ENCODE data around the gene TBL1XR1.

TBL1XR1 gene

GRCh38 chr3:177106184-177106583 is 91.1 kb downstream of the TBL1XR1 start:
- no peak for DNase-seq

- no peak for DNase-seq
Measured at GRCh38 chr3:177105623-177106022, 91.7 kb downstream of the TBL1XR1 start.

GRCh38 chr3:177104299-177104992 is 92.8 kb downstream of the TBL1XR1 start:
- DNase-seq, result peak; percentile 63

GRCh38 chr3:177102553-177102952 is 94.7 kb downstream of the TBL1XR1 start:
- no peak for DNase-seq

- DNase-seq, result no peak
Measured at GRCh38 chr3:177098551-177098950, 98.7 kb downstream of the TBL1XR1 start.

GRCh38 chr3:177096615-177097014 is 100.7 kb downstream of the TBL1XR1 start:
- no peak for DNase-seq

- no peak for DNase-seq
Measured at GRCh38 chr3:177093966-177094365, 103.3 kb downstream of the TBL1XR1 start.

- DNase-seq, result no peak
Measured at GRCh38 chr3:177089901-177090300, 107.4 kb downstream of the TBL1XR1 start.

- DNase-seq, result peak; percentile 22
Measured at GRCh38 chr3:177089110-177089509, 108.2 kb downstream of the TBL1XR1 start.

GRCh38 chr3:177085794-177086193 is 111.5 kb downstream of the TBL1XR1 start:
- DNase-seq, result no peak

- no peak for DNase-seq
Measured at GRCh38 chr3:177084616-177085015, 112.7 kb downstream of the TBL1XR1 start.

GRCh38 chr3:177080122-177080521 is 117.2 kb downstream of the TBL1XR1 start:
- no peak for DNase-seq

- no peak for DNase-seq
Measured at GRCh38 chr3:177079684-177080083, 117.6 kb downstream of the TBL1XR1 start.

GRCh38 chr3:177071496-177072156 is 125.7 kb downstream of the TBL1XR1 start:
- no peak for DNase-seq

GRCh38 chr3:177069514-177070329 is 127.6 kb downstream of the TBL1XR1 start:
- DNase-seq, result peak; percentile 11

GRCh38 chr3:177068967-177069366 is 128.3 kb downstream of the TBL1XR1 start:
- no peak for DNase-seq

GRCh38 chr3:177066068-177066467 is 131.2 kb downstream of the TBL1XR1 start:
- no peak for DNase-seq

- no peak for DNase-seq
Measured at GRCh38 chr3:177065285-177066033, 131.8 kb downstream of the TBL1XR1 start.

- DNase-seq, result no peak
Measured at GRCh38 chr3:177062052-177062732, 135.1 kb downstream of the TBL1XR1 start.

- DNase-seq, result no peak
Measured at GRCh38 chr3:177061369-177061768, 135.9 kb downstream of the TBL1XR1 start.

- no peak for DNase-seq
Measured at GRCh38 chr3:177060492-177060891, 136.8 kb downstream of the TBL1XR1 start.

GRCh38 chr3:177058648-177059047 is 138.6 kb downstream of the TBL1XR1 start:
- no peak for DNase-seq
